ENCODE measurements around the gene IGFBP3. TPM values are rescaled to one million over a fixed set of nuclear protein-coding genes. Genes with fewer than 3 reads are reported as not detected.

Gene IGFBP3
- total RNA-seq, 1 experiment from 2014 or later: 2.9 TPM

- TF ChIP-seq CDX4 (CRISPR knock-in tag; IDR thresholded peaks at IDR 0.05; ENCODE audit: borderline replicate concordance): no peak
Observed at GRCh38 chr7:45869426-45869825, 51.6 kb downstream of the IGFBP3 start (continued).

GRCh38 chr7:45867471-45867870 lies 53.6 kb downstream of the IGFBP3 start:
- Mint-ChIP-seq H3K4me1 (0 out of 2 replicates have a peak, but pooled peaks cover 2% of the 10 kb centered on the region), H3K4me3 (no peak overlapping the region), H3K9me3 (peaks cover 12% of the 10 kb centered on the region), H3K36me3 (no peaks in the 10 kb centered on the region), H3K27ac (no peak overlapping the region), H3K27me3 (ENCODE audit: low read depth) (no peaks in the 10 kb centered on the region; the same call in 1 of the 2 replicates)
- DNase-seq (ENCODE audit: low spot score) (no peak), ATAC-seq (no peak)
- POLR2A ChIA-PET: no interaction called here
- CTCF ChIA-PET: no interaction called here
- no peak for TF ChIP-seq SP1 (CRISPR knock-in tag; conservative IDR thresholded peaks at IDR 0.05)
- TF ChIP-seq TEAD1 (CRISPR knock-in tag; IDR thresholded peaks at IDR 0.05): no peak
- TF ChIP-seq, protein P1, sequence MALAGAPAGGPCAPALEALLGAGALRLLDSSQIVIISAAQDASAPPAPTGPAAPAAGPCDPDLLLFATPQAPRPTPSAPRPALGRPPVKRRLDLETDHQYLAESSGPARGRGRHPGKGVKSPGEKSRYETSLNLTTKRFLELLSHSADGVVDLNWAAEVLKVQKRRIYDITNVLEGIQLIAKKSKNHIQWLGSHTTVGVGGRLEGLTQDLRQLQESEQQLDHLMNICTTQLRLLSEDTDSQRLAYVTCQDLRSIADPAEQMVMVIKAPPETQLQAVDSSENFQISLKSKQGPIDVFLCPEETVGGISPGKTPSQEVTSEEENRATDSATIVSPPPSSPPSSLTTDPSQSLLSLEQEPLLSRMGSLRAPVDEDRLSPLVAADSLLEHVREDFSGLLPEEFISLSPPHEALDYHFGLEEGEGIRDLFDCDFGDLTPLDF (CRISPR knock-in tag; IDR thresholded peaks at IDR 0.05): no peak
- TF ChIP-seq NR1H2 (CRISPR knock-in tag; IDR thresholded peaks at IDR 0.05): no peak
- TF ChIP-seq, protein P2, sequence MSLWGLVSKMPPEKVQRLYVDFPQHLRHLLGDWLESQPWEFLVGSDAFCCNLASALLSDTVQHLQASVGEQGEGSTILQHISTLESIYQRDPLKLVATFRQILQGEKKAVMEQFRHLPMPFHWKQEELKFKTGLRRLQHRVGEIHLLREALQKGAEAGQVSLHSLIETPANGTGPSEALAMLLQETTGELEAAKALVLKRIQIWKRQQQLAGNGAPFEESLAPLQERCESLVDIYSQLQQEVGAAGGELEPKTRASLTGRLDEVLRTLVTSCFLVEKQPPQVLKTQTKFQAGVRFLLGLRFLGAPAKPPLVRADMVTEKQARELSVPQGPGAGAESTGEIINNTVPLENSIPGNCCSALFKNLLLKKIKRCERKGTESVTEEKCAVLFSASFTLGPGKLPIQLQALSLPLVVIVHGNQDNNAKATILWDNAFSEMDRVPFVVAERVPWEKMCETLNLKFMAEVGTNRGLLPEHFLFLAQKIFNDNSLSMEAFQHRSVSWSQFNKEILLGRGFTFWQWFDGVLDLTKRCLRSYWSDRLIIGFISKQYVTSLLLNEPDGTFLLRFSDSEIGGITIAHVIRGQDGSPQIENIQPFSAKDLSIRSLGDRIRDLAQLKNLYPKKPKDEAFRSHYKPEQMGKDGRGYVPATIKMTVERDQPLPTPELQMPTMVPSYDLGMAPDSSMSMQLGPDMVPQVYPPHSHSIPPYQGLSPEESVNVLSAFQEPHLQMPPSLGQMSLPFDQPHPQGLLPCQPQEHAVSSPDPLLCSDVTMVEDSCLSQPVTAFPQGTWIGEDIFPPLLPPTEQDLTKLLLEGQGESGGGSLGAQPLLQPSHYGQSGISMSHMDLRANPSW (CRISPR knock-in tag; conservative IDR thresholded peaks at IDR 0.05; ENCODE audit: low read depth): no peak
- TF ChIP-seq ZNF232 (CRISPR knock-in tag; IDR thresholded peaks at IDR 0.05): no peak
- no peak for TF ChIP-seq ZNF423 (CRISPR knock-in tag; IDR thresholded peaks at IDR 0.05)
- TF ChIP-seq ZNF219 (CRISPR knock-in tag; IDR thresholded peaks at IDR 0.05; ENCODE audit: borderline replicate concordance): no peak
- TF ChIP-seq ELF4 (CRISPR knock-in tag; IDR thresholded peaks at IDR 0.05; ENCODE audit: low read depth): no peak
- no peak for TF ChIP-seq CREM (CRISPR knock-in tag; IDR thresholded peaks at IDR 0.05)
- no peak for TF ChIP-seq NFE2L1 (CRISPR knock-in tag; IDR thresholded peaks at IDR 0.05)
- no peak for TF ChIP-seq SMAD3 (CRISPR knock-in tag; IDR thresholded peaks at IDR 0.05; ENCODE audit: borderline replicate concordance)
- no peak for TF ChIP-seq FOXJ3 (CRISPR knock-in tag; IDR thresholded peaks at IDR 0.05; ENCODE audit: borderline replicate concordance)
- TF ChIP-seq ZNF396 (CRISPR knock-in tag; IDR thresholded peaks at IDR 0.05; ENCODE audit: borderline replicate concordance): no peak
- no peak for TF ChIP-seq TP53 (CRISPR knock-in tag; IDR thresholded peaks at IDR 0.05)

DNA sequence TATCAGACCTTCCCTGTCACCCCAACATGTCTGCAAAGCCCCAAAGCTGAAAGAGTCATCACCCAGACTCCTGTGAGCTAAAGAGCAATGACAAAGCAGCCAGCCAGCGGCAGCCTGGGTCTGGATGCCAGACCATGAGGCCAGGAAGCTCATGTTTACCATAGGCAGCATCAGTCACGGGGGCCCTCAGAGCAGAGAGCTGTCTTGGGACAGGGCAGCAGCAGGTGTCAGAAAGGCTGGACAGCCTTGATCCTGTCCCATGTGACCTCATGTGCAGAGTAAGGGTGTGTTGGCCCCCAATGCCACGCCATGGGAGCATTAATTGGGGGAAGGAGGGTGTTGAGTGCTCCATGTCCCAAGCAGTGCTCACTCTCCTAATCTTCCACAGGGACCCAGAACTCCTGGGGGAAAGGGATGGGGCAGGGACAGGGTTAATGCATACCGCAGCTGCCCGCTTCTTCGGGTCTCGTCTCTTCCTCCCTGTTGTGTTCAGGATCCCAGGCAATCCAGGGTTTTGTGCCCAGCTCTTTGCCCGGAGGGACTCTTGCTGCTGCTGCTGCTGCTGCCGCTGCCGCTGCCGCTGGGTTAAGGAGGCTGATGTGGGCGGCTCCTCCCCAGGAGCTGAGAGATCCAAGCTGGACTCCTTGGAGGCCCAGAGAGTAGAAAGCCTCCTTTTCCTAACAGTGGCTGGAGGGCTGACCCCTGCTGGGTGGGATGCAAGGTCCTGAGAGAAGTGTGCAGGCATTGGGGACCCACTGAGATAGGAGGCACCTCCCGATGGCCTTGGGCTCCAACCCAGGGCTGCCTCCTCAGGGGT lies 55.3 kb downstream of the IGFBP3 start:
- Mint-ChIP-seq H3K9me3 (peaks cover 12% of the 10 kb centered on the region), H3K4me1 (no peaks in the 10 kb centered on the region), H3K4me3 (no peak overlapping the region), H3K36me3 (no peaks in the 10 kb centered on the region), H3K27ac (no peak overlapping the region), H3K27me3 (ENCODE audit: low read depth) (no peaks in the 10 kb centered on the region; the same call in 1 of the 2 replicates)
- ATAC-seq (no peak), DNase-seq (ENCODE audit: low spot score) (no peak)
- ChIA-PET CTCF (interaction anchor here (1.4 to 2.9 kb wide), 3 partner anchors 56 to 1314 kb away, joined by 3 to 23 read pairs (median 4); partner anchors contain the start of gene IGFBP3), POLR2A (no interaction called here)
- TF ChIP-seq KAT7 (CRISPR knock-in tag; IDR thresholded peaks at IDR 0.05; ENCODE audit: borderline replicate concordance) (no peak), SMAD4 (CRISPR knock-in tag; IDR thresholded peaks at IDR 0.05) (no peak), TEAD4 (CRISPR knock-in tag; IDR thresholded peaks at IDR 0.05) (no peak), ERG (CRISPR knock-in tag; IDR thresholded peaks at IDR 0.05) (no peak), ZNF121 (CRISPR knock-in tag; IDR thresholded peaks at IDR 0.05) (no peak), RELA (CRISPR knock-in tag; IDR thresholded peaks at IDR 0.05; ENCODE audit: borderline replicate concordance) (no peak), ZNF416 (CRISPR knock-in tag; IDR thresholded peaks at IDR 0.05) (no peak), CREB1 (CRISPR knock-in tag; IDR thresholded peaks at IDR 0.05) (no peak)
- TF ChIP-seq, protein P3, sequence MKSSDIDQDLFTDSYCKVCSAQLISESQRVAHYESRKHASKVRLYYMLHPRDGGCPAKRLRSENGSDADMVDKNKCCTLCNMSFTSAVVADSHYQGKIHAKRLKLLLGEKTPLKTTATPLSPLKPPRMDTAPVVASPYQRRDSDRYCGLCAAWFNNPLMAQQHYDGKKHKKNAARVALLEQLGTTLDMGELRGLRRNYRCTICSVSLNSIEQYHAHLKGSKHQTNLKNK (CRISPR knock-in tag; IDR thresholded peaks at IDR 0.05): no peak
- TF ChIP-seq, protein P4, sequence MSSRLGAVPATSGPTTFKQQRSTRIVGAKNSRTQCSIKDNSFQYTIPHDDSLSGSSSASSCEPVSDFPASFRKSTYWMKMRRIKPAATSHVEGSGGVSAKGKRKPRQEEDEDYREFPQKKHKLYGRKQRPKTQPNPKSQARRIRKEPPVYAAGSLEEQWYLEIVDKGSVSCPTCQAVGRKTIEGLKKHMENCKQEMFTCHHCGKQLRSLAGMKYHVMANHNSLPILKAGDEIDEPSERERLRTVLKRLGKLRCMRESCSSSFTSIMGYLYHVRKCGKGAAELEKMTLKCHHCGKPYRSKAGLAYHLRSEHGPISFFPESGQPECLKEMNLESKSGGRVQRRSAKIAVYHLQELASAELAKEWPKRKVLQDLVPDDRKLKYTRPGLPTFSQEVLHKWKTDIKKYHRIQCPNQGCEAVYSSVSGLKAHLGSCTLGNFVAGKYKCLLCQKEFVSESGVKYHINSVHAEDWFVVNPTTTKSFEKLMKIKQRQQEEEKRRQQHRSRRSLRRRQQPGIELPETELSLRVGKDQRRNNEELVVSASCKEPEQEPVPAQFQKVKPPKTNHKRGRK (CRISPR knock-in tag; IDR thresholded peaks at IDR 0.05; ENCODE audit: borderline replicate concordance): no peak
